Activated naive CD4-positive, alpha-beta T cell treated with anti-CD3 and anti-CD28 coated beads, Interleukin-2, amount 50 U/mL, for 16 hours (primary cell): Measurements from ENCODE around the gene MMP25.
"Not testable (repeated sequence)": the region's sequence is repeated elsewhere in the genome, so short reads cannot be mapped to it uniquely, and the experiment has no call there.

Experiments
- DNase-seq: peaks from one replicate; pipeline ENCODE4 v3.0.0-alpha.2; 2020

MMP25 gene

DNA sequence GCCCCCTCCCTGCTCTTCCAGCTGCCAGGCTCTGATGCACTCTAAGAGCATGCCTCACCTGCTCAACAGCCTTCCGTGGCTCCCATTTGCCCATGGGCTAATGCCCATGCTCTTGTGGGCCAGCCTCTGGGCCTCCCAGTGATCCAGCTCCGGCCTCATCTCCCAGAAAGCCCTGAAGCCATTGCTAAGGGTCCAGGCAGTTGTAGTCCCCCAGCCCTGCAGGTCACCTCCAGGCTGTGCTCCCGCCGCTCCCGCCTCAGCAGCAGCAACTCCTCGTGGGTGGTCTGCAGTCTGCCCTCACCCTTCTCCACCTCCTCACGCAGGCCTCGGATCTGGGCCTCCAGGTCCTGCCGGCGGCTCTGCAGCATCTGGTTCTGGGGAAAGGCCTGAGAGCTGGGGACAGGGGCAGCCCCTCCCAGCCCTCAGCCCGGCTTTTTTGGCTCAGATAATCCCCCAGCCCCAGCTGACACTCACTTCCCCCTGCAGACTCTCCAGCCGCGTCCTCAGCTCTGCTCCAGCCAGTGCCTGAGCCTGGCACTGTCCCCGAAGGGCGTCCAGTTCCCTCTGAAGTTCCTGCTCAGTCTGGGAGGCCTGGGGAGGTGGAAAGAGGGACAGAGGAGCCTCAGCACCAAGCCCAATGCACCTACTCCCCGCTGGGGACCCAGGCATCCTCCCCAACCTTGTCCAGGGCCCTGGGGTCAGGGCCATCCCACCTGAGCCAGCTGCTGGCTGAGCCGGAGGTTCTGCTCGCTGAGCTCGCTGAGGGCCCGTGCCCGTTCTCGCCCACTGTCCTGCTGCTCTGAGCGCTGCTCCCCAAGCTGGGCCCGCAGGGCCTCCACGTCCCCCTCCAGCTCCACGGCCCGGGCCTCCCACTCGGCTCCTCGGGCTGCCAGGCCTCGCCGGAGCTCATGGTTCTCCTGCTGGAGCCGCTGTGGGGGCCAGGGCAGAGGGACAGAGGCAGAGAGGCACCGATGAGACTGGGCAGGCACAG lies 15.8 kb upstream of the MMP25 start:
- no peak for DNase-seq

GRCh38 chr16:3032624-3033023 lies 13.7 kb upstream of the MMP25 start:
- no peak for DNase-seq

DNA sequence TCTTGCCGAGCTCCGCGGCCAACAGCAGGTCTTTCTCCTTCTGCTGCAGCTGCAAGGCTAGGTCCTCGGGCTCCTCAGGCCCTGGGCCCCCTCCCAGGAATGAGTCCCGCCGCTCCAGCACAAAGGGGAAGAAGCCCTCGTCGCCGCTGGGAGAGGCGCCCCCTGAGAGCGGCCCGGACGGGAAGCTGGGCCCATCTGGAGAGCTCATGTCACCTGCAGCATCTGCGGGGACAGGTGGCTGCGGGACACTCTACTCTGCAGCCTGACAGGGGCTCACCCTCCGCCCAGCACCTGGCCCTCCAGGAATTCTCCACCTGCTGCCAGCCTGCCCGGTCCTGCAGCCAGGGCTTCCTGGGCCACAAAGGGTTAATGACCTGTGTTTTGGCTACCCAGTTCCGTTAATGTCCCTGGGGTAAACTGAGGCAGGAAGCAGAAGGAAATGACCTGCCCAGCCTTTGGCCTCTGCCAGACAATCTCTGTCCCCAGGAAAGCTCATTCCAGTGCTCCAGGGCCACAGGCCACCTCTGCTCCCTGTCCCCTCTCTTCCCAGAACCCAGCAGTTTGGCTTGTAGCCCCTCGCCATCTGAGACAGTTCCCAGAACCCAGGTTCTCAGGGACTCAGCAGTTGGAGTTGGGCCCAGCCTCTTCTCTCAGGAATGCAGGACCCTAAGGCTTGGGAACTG lies 10.9 kb upstream of the MMP25 start:
- DNase-seq = no peak

- DNase-seq = no peak
Measured at GRCh38 chr16:3035972-3036725, 10.2 kb upstream of the MMP25 start.

GRCh38 chr16:3036726-3037315 lies 9.5 kb upstream of the MMP25 start, which contains the start of gene BICDL2:
Gene BICDL2 (minus strand): TSS chr16:3036944. CDS start chr16:3035496, 1,448 bp downstream.
- no peak for DNase-seq

GRCh38 chr16:3038256-3038655 lies 8.1 kb upstream of the MMP25 start:
- DNase-seq = no peak

GRCh38 chr16:3038896-3039295 lies 7.5 kb upstream of the MMP25 start:
- DNase-seq = no peak

GRCh38 chr16:3042376-3042775 lies 4.0 kb upstream of the MMP25 start:
- DNase-seq = no peak

DNA sequence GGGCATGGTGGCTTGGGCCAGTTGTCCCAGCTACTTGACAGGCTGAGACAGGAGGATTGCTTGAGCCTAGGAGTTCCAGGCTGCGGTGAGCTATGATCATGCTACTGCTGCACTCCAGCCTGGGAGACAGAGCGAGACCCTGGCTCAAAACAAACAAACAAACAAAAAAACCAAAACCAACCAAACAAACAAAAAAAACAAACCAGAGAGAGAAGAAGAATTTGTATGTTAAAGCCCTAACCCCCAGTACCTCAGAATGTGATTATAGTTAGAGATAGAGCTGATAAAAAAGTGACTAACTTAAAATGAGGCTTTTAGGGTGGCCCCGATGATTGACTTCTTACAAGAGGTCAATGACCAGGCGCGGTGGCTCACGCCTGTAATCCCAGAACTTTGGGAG lies 1.7 kb upstream of the MMP25 start:
- DNase-seq = no peak

DNA sequence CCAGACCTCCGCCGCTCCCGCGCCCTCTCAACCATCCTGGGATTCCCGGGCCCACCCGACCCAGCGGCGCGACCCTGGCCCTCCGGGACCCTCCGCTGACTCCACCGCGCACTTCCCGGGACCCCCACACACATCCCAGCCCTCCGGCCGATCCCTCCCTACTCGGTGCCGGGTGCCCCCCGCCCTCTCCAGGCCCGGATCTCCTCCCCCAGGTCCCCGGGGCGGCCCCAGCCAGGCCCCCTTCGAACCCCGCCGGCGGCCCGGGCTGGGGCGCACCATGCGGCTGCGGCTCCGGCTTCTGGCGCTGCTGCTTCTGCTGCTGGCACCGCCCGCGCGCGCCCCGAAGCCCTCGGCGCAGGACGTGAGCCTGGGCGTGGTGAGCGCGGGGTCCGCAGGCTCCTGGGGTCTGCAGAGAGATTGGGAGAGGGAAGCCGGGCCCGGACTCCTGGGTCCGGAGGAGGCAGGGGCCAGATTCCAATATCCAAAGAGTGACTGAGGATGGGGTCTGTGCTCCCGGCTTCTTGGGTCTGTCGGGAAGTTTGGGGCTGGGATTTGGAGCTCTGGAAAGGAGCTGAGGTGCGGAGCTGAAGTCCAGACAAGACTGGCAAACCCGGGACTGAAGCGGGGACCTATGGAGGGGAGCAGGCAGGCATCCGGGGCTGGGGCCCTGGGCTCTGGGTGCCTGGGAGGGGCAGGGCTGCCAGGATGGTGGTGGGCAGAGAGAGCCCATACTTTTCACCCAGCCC lies 453 bp downstream of the MMP25 start:
- DNase-seq = no peak

GRCh38 chr16:3047387-3047720 lies 993 bp downstream of the MMP25 start:
- DNase-seq = no peak

DNA sequence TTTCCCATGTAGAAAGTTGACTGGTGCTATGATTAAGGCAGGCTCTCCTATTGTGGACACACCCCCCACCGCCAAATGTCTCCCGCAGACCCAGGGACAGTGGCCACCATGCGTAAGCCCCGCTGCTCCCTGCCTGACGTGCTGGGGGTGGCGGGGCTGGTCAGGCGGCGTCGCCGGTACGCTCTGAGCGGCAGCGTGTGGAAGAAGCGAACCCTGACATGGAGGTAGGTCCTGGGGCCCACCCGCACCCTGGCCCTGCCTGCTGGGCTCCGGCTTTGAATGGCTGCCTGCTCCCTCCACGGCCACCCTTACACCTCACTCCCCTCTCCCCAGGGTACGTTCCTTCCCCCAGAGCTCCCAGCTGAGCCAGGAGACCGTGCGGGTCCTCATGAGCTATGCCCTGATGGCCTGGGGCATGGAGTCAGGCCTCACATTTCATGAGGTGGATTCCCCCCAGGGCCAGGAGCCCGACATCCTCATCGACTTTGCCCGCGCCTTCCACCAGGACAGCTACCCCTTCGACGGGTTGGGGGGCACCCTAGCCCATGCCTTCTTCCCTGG lies 3.6 kb downstream of the MMP25 start:
- no peak for DNase-seq

GRCh38 chr16:3050487-3050886 lies 4.1 kb downstream of the MMP25 start:
- DNase-seq = no peak

GRCh38 chr16:3051009-3051408 lies 4.6 kb downstream of the MMP25 start:
- no peak for DNase-seq

GRCh38 chr16:3051494-3051893 lies 5.1 kb downstream of the MMP25 start:
- no peak for DNase-seq

DNA sequence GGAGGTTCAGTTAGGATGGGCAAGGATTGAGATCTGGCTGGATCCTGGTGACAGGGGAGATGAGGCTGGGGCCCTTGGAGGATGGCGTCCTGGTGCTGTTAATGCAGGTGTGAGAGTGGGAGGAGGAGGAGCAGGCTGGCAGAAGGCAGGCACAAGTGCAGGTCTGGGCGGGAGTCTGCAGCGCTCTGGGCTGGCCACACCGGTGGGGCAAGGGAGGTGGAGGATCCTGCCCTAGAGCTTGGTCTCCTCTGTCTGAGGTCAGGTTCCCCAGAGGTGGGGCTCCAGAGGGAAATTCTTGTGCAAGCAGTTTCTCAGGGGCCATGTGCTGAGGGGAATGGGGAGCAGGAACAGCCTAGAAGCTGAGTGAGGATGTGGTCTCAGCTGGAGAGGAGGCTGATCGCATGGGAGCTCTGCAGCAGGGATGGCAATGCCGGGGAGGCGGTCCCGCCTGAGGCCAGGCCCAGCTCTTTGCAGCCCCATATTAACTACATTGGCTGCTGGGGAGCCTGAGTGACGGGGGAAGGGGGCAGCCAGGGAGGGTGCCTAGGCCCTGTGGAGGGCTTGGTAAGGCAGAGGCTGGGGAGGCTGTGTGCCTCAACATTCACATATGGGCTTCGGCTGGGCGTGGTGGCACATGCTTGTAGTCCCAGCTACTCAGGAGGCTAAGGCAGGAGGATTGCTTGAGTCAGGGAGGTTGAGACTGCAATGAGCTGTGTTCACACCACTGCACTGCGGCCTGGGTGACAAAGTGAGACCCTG lies 6.4 kb downstream of the MMP25 start:
- DNase-seq = not testable (repeated sequence)

GRCh38 chr16:3053330-3053710 lies 7.0 kb downstream of the MMP25 start:
- DNase-seq = not testable (repeated sequence)

DNA sequence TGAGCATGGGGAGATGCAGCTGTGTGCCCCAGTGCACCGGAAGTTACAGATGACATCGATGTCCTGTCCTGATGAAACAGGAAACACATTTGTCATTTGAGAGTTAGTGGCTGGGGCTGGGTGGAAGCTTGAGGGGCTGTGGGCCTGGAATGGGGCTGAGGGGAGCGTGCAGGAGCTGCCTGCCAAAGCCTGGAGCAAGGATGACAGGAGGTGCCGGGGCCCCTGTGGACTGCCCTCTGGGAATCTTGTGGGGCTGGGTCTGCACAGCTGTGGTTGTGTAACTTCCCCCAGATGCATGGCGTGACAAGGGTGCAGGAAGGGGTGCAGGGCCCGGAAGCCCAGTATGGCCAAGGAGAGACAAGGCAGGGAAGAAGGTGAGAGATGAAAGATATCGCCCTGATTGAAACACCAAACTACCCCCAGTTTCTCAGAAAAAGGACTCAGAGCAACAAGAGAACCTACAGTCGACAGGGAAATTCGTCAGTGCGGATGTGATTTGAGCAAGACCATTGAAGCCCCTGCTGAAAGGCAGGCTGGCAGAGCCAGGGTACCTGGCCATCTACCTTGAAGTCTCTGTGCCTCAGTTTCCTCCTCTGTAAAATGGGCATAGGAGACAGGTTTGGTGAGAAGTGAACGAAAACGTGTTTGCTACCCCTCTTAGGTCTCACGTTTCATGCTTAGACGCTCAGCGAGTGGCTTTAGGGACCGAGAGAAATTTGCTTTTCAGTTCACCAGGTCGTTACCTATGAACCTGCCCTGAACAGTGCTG lies 8.8 kb downstream of the MMP25 start:
- DNase-seq = no peak

GRCh38 chr16:3055734-3056115 lies 9.4 kb downstream of the MMP25 start:
- DNase-seq = not testable (repeated sequence)
